OCI-LY3 (cell line): ENCODE results near the gene CCDC158.

Source experiments
- H2AFZ ChIP-seq: fragments of 200-600, 300-600 bp; shearing (Covaris generic); 2 replicates; pipeline ENCODE4 v1.6.0; 2014; ENCODE audit warnings: antibody characterized with exemption, low read depth, low read length
- H3K27ac ChIP-seq: fragments of 200-600, 300-600 bp; sonication (generic); 2 replicates; pipeline ENCODE4 v1.5.1; 2014; ENCODE audit warnings: mild to moderate bottlenecking, low read length, moderate library complexity, mixed read lengths
- H3K27me3 ChIP-seq: fragments of 200-600, 300-600 bp; sonication (generic); 2 replicates; pipeline ENCODE4 v1.6.1; 2014; ENCODE audit warnings: low read depth, low read length, mixed read lengths
- H3K36me3 ChIP-seq: fragments of 200-600, 300-600 bp; sonication (generic); replicated peaks from 2 replicates; pipeline ENCODE3; 2014; ENCODE audit warnings: low read depth, low read length, mixed read lengths
- H3K4me1 ChIP-seq: fragments of 300-600, 200-600 bp; sonication (generic); 2 replicates; pipeline ENCODE4 v1.6.1; 2014; ENCODE audit warnings: low read length, mixed read lengths
- H3K4me2 ChIP-seq: fragments of 200-600, 300-600 bp; sonication (generic); 2 replicates; pipeline ENCODE4 v1.6.1; 2014; ENCODE audit warnings: low read length, mixed read lengths
- H3K4me3 ChIP-seq: fragments of 300-600, 200-600 bp; sonication (generic); 2 replicates; pipeline ENCODE4 v1.5.1; 2014; ENCODE audit warnings: antibody characterized with exemption, mild to moderate bottlenecking, low read length, moderate library complexity
- H3K79me2 ChIP-seq: fragments of 300-600, 200-600 bp; shearing (Covaris generic); 2 replicates; pipeline ENCODE4 v1.6.1; 2014; ENCODE audit warnings: mild to moderate bottlenecking, low read length, mixed read lengths
- H3K9ac ChIP-seq: fragments of 300-600, 200-600 bp; shearing (Covaris generic); 2 replicates; pipeline ENCODE4 v1.6.0; 2014; ENCODE audit warnings: mild to moderate bottlenecking, low read length, moderate library complexity
- H3K9me3 ChIP-seq: fragments of 200-600, 300-600 bp; shearing (Covaris generic); 2 replicates; pipeline ENCODE4 v1.6.1; 2014; ENCODE audit warnings: low read length, mixed read lengths; ENCODE audit not compliant: insufficient read depth
- H4K20me1 ChIP-seq: fragments of 200-600, 300-600 bp; sonication (generic); 2 replicates; pipeline ENCODE4 v1.6.1; 2016; ENCODE audit warnings: low read length, mixed read lengths; ENCODE audit not compliant: insufficient read depth
- CTCF ChIP-seq: fragments of 200-600, 300-600 bp; sonication (generic); IDR thresholded peaks from 2 replicates; pipeline ENCODE4 v1.5.1; 2014; ENCODE audit warnings: antibody characterized with exemption, low read length, low read depth
- EZH2phosphoT487 ChIP-seq: fragments of 200-600 bp; shearing (Covaris generic); IDR thresholded peaks from 2 replicates; pipeline ENCODE4 v1.6.1; 2018; ENCODE audit warnings: antibody characterized with exemption, mixed run types, low read depth

CCDC158 gene

GRCh38 chr4:76357981-76358380, 63.0 kb downstream of the CCDC158 start:
- Histone ChIP-seq H3K9ac (no peak overlapping the region), H3K9me3 (peaks cover 9% of the 10 kb centered on the region; the same call in 1 of the 2 replicates), H3K27me3 (no peaks in the 10 kb centered on the region), H3K36me3 (no peaks in the 10 kb centered on the region), H3K27ac (no peak overlapping the region), H3K4me3 (no peak overlapping the region), H2AFZ (no peak overlapping the region), H3K4me1 (no peaks in the 10 kb centered on the region), H3K4me2 (no peak overlapping the region), H4K20me1 (no peaks in the 10 kb centered on the region), H3K79me2 (no peaks in the 10 kb centered on the region)
- TF ChIP-seq EZH2phosphoT487 (no peak), CTCF (no peak)

GRCh38 chr4:76354517-76355473, 66.1 kb downstream of the CCDC158 start:
- Histone ChIP-seq H3K4me3 (no peak overlapping the region), H3K9ac (no peak overlapping the region), H3K27ac (no peak overlapping the region), H3K4me2 (no peak overlapping the region), H3K27me3 (no peaks in the 10 kb centered on the region), H4K20me1 (no peaks in the 10 kb centered on the region), H2AFZ (no peak overlapping the region), H3K9me3 (peaks cover 9% of the 10 kb centered on the region; the same call in 1 of the 2 replicates), H3K36me3 (no peaks in the 10 kb centered on the region), H3K79me2 (no peaks in the 10 kb centered on the region), H3K4me1 (no peaks in the 10 kb centered on the region)
- TF ChIP-seq EZH2phosphoT487 (no peak), CTCF (no peak)

GRCh38 chr4:76342803-76343202, 78.1 kb downstream of the CCDC158 start:
- no peaks in the 10 kb centered on the region for H3K36me3 ChIP-seq
- H3K27ac ChIP-seq: no peak overlapping the region
- H3K27me3 ChIP-seq: no peaks in the 10 kb centered on the region
- H3K9ac ChIP-seq: no peak overlapping the region
- H3K4me3 ChIP-seq: no peak overlapping the region
- H3K79me2 ChIP-seq: no peaks in the 10 kb centered on the region
- no peaks in the 10 kb centered on the region for H3K9me3 ChIP-seq
- H3K4me1 ChIP-seq: no peaks in the 10 kb centered on the region
- H3K4me2 ChIP-seq: no peak overlapping the region
- H4K20me1 ChIP-seq: no peaks in the 10 kb centered on the region
- no peak for TF ChIP-seq EZH2phosphoT487
- no peak for TF ChIP-seq CTCF
- no peak overlapping the region for H2AFZ ChIP-seq

GRCh38 chr4:76342191-76342590, 78.8 kb downstream of the CCDC158 start:
- no peaks in the 10 kb centered on the region for H3K79me2 ChIP-seq
- no peak overlapping the region for H3K4me2 ChIP-seq
- no peak overlapping the region for H2AFZ ChIP-seq
- H3K36me3 ChIP-seq: no peaks in the 10 kb centered on the region
- no peaks in the 10 kb centered on the region for H3K27me3 ChIP-seq
- no peak overlapping the region for H3K9ac ChIP-seq
- H3K4me3 ChIP-seq: no peak overlapping the region
- H3K27ac ChIP-seq: no peak overlapping the region
- no peaks in the 10 kb centered on the region for H4K20me1 ChIP-seq
- H3K9me3 ChIP-seq: no peaks in the 10 kb centered on the region
- no peak for TF ChIP-seq CTCF
- TF ChIP-seq EZH2phosphoT487: no peak
- H3K4me1 ChIP-seq: no peaks in the 10 kb centered on the region
